SK-N-SH (cell line): ENCODE measurements around the gene MICAL2. TPM values are rescaled to one million over a fixed set of nuclear protein-coding genes. Genes with fewer than 3 reads are reported as not detected.

Experiments
- CTCF ChIA-PET: fragments of 300-600, 350-600 bp; formaldehyde crosslinking; extraction: SDS; loops from one replicate; lab custom pipeline; 2021; lab: Yijun Ruan, JAX
- POLR2A ChIA-PET: fragments of 350-600 bp; sonication (Branson Sonifier 250); formaldehyde crosslinking; extraction: SDS; loops from one replicate; lab custom pipeline; 2020; ENCODE audit warnings: antibody characterized with exemption, inconsistent platforms; lab: Yijun Ruan, JAX
- DNase-seq: peaks from one replicate; pipeline ENCODE4 v3.0.0; 2012
- H2AFZ ChIP-seq: fragments of 200-600 bp; sonication (generic); 2 replicates; pipeline ENCODE4 v1.8.1; 2016; ENCODE audit warnings: antibody characterized with exemption, mild to moderate bottlenecking, low read depth
- H3F3A ChIP-seq: fragments of 200-600 bp; sonication (generic); replicated peaks from 2 replicates; pipeline ENCODE3; 2016; ENCODE audit warnings: antibody characterized with exemption, mild to moderate bottlenecking; ENCODE audit not compliant: insufficient read depth
- H3K27ac ChIP-seq, 2 experiments: fragments of 200-500 bp in 1 of 2; fragments of 200-600 bp in 1 of 2; sonication (Bioruptor generic) in 1 of 2; sonication (generic), shearing (Covaris generic) in 1 of 2; 2 replicates each; pipeline versions ENCODE4 v1.5.1 to v1.6.1; 2014 to 2016; ENCODE audit warnings: low read depth in 2 of 2, inconsistent platforms in 1 of 2, low read length in 1 of 2, mild to moderate bottlenecking in 1 of 2, mixed read lengths in 1 of 2
- H3K27me3 ChIP-seq: fragments of 200-600 bp; sonication (generic), shearing (Covaris generic); 2 replicates; pipeline ENCODE4 v1.6.1; 2016; ENCODE audit warnings: mixed run types; ENCODE audit not compliant: insufficient read depth
- H3K36me3 ChIP-seq, 2 experiments: fragments of 200-500 bp in 1 of 2; fragments of 200-600 bp in 1 of 2; sonication (Bioruptor generic) in 1 of 2; sonication (generic) in 1 of 2; replicated peaks in 1 of 2; 2 replicates each; pipeline versions ENCODE3 to v1.5.1; 2014 to 2016; ENCODE audit warnings: low read length in 1 of 2, mild to moderate bottlenecking in 1 of 2; ENCODE audit not compliant: insufficient read depth in 2 of 2, control insufficient read depth in 1 of 2
- H3K4me1 ChIP-seq, 2 experiments: fragments of 200-500 bp in 1 of 2; fragments of 200-600 bp in 1 of 2; sonication (Bioruptor generic) in 1 of 2; sonication (generic), shearing (Covaris generic) in 1 of 2; 2 replicates each; pipeline versions ENCODE4 v1.5.1 to v1.6.1; 2014 to 2016; ENCODE audit warnings: low read depth in 1 of 2, low read length in 1 of 2, mixed run types in 1 of 2; ENCODE audit not compliant: insufficient read depth in 2 of 2, control insufficient read depth in 1 of 2
- H3K4me2 ChIP-seq: fragments of 200-600 bp; sonication (generic), shearing (Covaris generic); 2 replicates; pipeline ENCODE4 v1.6.1; 2017; ENCODE audit warnings: mixed run types
- H3K4me3 ChIP-seq, 2 experiments: fragments of 200-500 bp in 1 of 2; fragments of 200-600 bp in 1 of 2; sonication (Bioruptor generic) in 1 of 2; sonication (generic), shearing (Covaris generic) in 1 of 2; 2 replicates each; pipeline versions ENCODE4 v1.5.1 to v1.8.1; 2014 to 2016; ENCODE audit warnings: low read depth in 2 of 2, inconsistent platforms in 1 of 2, low read length in 1 of 2, mild to moderate bottlenecking in 1 of 2, mixed read lengths in 1 of 2, moderate library complexity in 1 of 2
- H3K79me2 ChIP-seq: fragments of 200-600 bp; sonication (generic); 2 replicates; pipeline ENCODE4 v1.8.1; 2017; ENCODE audit warnings: mild to moderate bottlenecking; ENCODE audit not compliant: insufficient read depth
- H3K9ac ChIP-seq: fragments of 200-600 bp; sonication (generic); 2 replicates; pipeline ENCODE4 v1.6.1; 2017; ENCODE audit warnings: mixed run types
- H3K9me2 ChIP-seq: fragments of 200-600 bp; sonication (generic); 2 replicates; pipeline ENCODE4 v1.6.1; 2017; ENCODE audit warnings: mixed run types
- H3K9me3 ChIP-seq: fragments of 200-600 bp; sonication (generic); 2 replicates; pipeline ENCODE4 v1.6.1; 2017; ENCODE audit warnings: mixed run types, mild to moderate bottlenecking, moderate library complexity
- H4K20me1 ChIP-seq: fragments of 200-600 bp; sonication (generic); 2 replicates; pipeline ENCODE4 v1.6.1; 2017; ENCODE audit warnings: mild to moderate bottlenecking, mixed run types; ENCODE audit not compliant: insufficient read depth
- ELF1 ChIP-seq: IDR thresholded peaks from 2 replicates; pipeline ENCODE4 v1.4.0; 2012
- EZH2phosphoT487 ChIP-seq: fragments of 200-600 bp; sonication (generic); IDR thresholded peaks from 2 replicates; pipeline ENCODE4 v1.6.1; 2017; ENCODE audit warnings: low read depth, mixed run types, mild to moderate bottlenecking, antibody characterized with exemption, moderate library complexity, borderline replicate concordance
- FOSL2 ChIP-seq: IDR thresholded peaks from 2 replicates; pipeline ENCODE4 v1.4.0; 2012; ENCODE audit warnings: low read depth, mild to moderate bottlenecking, moderate library complexity, borderline replicate concordance
- FOXM1 ChIP-seq: IDR thresholded peaks from 2 replicates; pipeline ENCODE4 v1.4.0; 2012; ENCODE audit warnings: low read depth, mild to moderate bottlenecking
- GATA2 ChIP-seq: sonication (generic); formaldehyde crosslinking; IDR thresholded peaks from 2 replicates; pipeline ENCODE4 v1.5.0; 2020; ENCODE audit warnings: mild to moderate bottlenecking, missing genetic modification reagents
- JUND ChIP-seq: IDR thresholded peaks from 2 replicates; pipeline ENCODE4 v1.4.0; 2012
- MAX ChIP-seq: IDR thresholded peaks from 2 replicates; pipeline ENCODE4 v1.4.0; 2012; ENCODE audit warnings: low read depth
- MEF2A ChIP-seq: IDR thresholded peaks from 2 replicates; pipeline ENCODE4 v1.4.0; 2012; ENCODE audit warnings: low read depth, borderline replicate concordance
- MXI1 ChIP-seq: IDR thresholded peaks from 2 replicates; pipeline ENCODE4 v1.6.1; 2012; ENCODE audit warnings: mild to moderate bottlenecking, low read depth, low read length, improper control_type of control experiment
- NRF1 ChIP-seq: IDR thresholded peaks from 2 replicates; pipeline ENCODE4 v1.6.1; 2012; ENCODE audit warnings: low read depth, mild to moderate bottlenecking, low read length
- POLR2AphosphoS5 ChIP-seq: IDR thresholded peaks from 2 replicates; pipeline ENCODE4 v1.6.1; 2012; ENCODE audit warnings: low read depth, low read length
- RCOR1 ChIP-seq: fragments of 150-350 bp; IDR thresholded peaks from 2 replicates; pipeline ENCODE4 v1.6.1; 2017; ENCODE audit warnings: antibody characterized with exemption, low read length
- RFX5 ChIP-seq: IDR thresholded peaks from 2 replicates; pipeline ENCODE4 v1.6.1; 2012; ENCODE audit warnings: mild to moderate bottlenecking, improper control_type of control experiment, low read length
- TAF1 ChIP-seq: IDR thresholded peaks from 2 replicates; pipeline ENCODE4 v1.6.1; 2012; ENCODE audit warnings: low read depth, mild to moderate bottlenecking, low read length, moderate library complexity, borderline replicate concordance
- TCF12 ChIP-seq: IDR thresholded peaks from 2 replicates; pipeline ENCODE4 v1.4.0; 2012
- YY1 ChIP-seq: IDR thresholded peaks from 2 replicates; pipeline ENCODE4 v1.4.0; 2012; ENCODE audit warnings: low read depth, mild to moderate bottlenecking
- ZBTB33 ChIP-seq: IDR thresholded peaks from 2 replicates; pipeline ENCODE4 v1.4.0; 2012; ENCODE audit warnings: low read depth, borderline replicate concordance
- WGBS: methylation state at CpG from one replicate; pipeline ENCODE4 v1.1.6; 2017; ENCODE audit warnings: low lambda C conversion rate; 5-methylcytosine and 5-hydroxymethylcytosine counted together
- polyA plus RNA-seq, 3 experiments: library from polyadenylated mRNA; depleted of rRNA; stranded (reverse); fragments of >200 nt; gene quantifications; 2 replicates each; pipeline ENCODE4 v1.2.3, GENCODE V29; 2012
- TF ChIP-seq, protein P1 (sequence below): fragments of 150-350 bp; IDR thresholded peaks from 2 replicates; pipeline ENCODE4 v1.6.1; 2016; ENCODE audit warnings: mild to moderate bottlenecking, low read depth, low read length

MICAL2 gene
- polyA plus RNA-seq, 1 of the 3 experiments (the other 2 are of a cell fraction): 54.6 TPM

DNA sequence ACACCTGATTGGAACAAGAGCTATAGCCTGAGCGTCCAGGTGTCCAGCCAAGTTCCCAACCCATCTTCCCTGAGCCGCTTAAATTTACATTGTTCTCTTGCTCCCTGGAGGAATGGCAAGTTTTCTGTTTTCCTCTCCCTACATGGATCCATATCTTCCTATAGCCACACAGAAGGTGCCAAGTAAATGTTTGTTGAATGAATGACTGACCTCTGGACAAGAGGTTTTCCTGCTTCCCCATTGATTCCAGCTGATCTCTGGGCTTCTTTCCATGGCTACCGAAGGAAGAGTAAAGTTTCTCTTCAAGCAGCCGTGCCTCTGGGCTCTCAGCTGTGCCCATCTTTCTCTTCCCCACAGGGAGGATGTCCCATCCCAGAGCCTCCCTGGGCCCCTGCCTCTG lies 107.5 kb downstream of the MICAL2 start (continued):
- TF ChIP-seq MEF2A (no peak), GATA2 (CRISPR knock-in tag) (no peak), TCF12 (no peak), TAF1 (no peak)

DNA sequence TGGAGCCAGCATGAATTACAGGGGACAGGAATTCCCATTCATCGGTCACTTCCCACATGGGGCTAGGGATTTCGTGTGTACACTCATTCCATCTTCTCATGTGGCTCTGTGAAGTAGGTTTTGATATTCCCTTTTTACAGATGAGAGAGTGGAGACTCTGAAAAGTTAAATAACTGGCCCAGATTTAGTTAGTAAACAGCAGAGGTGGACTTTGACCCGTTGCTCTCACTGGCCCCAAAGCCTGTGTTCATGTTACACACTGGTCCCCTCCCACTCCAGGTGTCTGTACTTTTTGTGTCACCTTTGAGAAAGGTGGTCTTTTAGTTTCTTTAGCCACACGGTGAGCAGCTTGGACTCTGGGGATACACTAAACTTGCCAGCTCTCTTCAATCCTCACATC lies 108.5 kb downstream of the MICAL2 start:
- no peak for DNase-seq
- Histone ChIP-seq H3K36me3 (peaks cover 42 to 64% of the 10 kb centered on the region in 2 experiments), H3K79me2 (peaks cover 38% of the 10 kb centered on the region), H3F3A (peaks cover 21% of the 10 kb centered on the region), H3K4me2 (no peak overlapping the region), H3K27ac (peak overlapping the region in 1 of 2 experiments; percentile 45; a peak in 2 of 4 replicates), H3K9ac (no peak overlapping the region), H3K27me3 (no peaks in the 10 kb centered on the region), H3K4me3 (no peak overlapping the region), H4K20me1 (no peaks in the 10 kb centered on the region), H2AFZ (no peak overlapping the region), H3K4me1 (peaks cover 13 to 20% of the 10 kb centered on the region in 2 experiments; a peak in 3 of 4 replicates), H3K9me2 (no peaks in the 10 kb centered on the region), H3K9me3 (no peaks in the 10 kb centered on the region)
- 78% methylated on average over 4 of the region's 4 CpGs for WGBS
- POLR2A ChIA-PET: no interaction called here
- TF ChIP-seq NRF1 (no peak), EZH2phosphoT487 (no peak), ELF1 (no peak), RFX5 (no peak), FOXM1 (no peak), FOSL2 (no peak), ZBTB33 (no peak), JUND (no peak), RCOR1 (no peak), TCF12 (no peak), POLR2AphosphoS5 (no peak), MXI1 (no peak), MAX (no peak), YY1 (no peak)
- TF ChIP-seq, protein P1, sequence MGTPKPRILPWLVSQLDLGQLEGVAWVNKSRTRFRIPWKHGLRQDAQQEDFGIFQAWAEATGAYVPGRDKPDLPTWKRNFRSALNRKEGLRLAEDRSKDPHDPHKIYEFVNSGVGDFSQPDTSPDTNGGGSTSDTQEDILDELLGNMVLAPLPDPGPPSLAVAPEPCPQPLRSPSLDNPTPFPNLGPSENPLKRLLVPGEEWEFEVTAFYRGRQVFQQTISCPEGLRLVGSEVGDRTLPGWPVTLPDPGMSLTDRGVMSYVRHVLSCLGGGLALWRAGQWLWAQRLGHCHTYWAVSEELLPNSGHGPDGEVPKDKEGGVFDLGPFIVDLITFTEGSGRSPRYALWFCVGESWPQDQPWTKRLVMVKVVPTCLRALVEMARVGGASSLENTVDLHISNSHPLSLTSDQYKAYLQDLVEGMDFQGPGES: no peak
- CTCF ChIA-PET: interaction anchor here (1.4 to 3.3 kb wide), 3 partner anchors 18 to 70 kb away, joined by 3 to 16 read pairs (median 9); no protein-coding TSS in a partner anchor
